ENCODE measurements around the gene KPTN.

The KPTN gene

GRCh38 chr19:47481460-47482052 is 2.5 kb downstream of the KPTN start:
- in situ Hi-C loops (cut with HindIII; ENCODE audit: low sequenced_read_pairs), result no loop called here
- no peak overlapping the region for H3K4me3 ChIP-seq (ENCODE audit: low read depth, low read length)
- no peak for DNase-seq (ENCODE audit: low read depth)
- TF ChIP-seq, protein P1, sequence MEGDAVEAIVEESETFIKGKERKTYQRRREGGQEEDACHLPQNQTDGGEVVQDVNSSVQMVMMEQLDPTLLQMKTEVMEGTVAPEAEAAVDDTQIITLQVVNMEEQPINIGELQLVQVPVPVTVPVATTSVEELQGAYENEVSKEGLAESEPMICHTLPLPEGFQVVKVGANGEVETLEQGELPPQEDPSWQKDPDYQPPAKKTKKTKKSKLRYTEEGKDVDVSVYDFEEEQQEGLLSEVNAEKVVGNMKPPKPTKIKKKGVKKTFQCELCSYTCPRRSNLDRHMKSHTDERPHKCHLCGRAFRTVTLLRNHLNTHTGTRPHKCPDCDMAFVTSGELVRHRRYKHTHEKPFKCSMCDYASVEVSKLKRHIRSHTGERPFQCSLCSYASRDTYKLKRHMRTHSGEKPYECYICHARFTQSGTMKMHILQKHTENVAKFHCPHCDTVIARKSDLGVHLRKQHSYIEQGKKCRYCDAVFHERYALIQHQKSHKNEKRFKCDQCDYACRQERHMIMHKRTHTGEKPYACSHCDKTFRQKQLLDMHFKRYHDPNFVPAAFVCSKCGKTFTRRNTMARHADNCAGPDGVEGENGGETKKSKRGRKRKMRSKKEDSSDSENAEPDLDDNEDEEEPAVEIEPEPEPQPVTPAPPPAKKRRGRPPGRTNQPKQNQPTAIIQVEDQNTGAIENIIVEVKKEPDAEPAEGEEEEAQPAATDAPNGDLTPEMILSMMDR (IDR thresholded peaks at IDR 0.05; ENCODE audit: low read depth, low read length, missing control alignments), result no peak

- TF ChIP-seq, protein P1 (IDR thresholded peaks at IDR 0.05; ENCODE audit: low read depth, low read length, missing control alignments), result no peak
Observed at GRCh38 chr19:47480658-47481057, 3.4 kb downstream of the KPTN start.

GRCh38 chr19:47479701-47480503 is 4.1 kb downstream of the KPTN start:
- H3K4me3 ChIP-seq (ENCODE audit: low read depth, low read length), result no peak overlapping the region
- in situ Hi-C loops (cut with HindIII; ENCODE audit: low sequenced_read_pairs), result no loop called here
- TF ChIP-seq, protein P1 (IDR thresholded peaks at IDR 0.05; ENCODE audit: low read depth, low read length, missing control alignments), result no peak
- DNase-seq (ENCODE audit: low read depth), result no peak

More at GRCh38 chr19:47480658-47481057, 3.4 kb downstream of the KPTN start:
- no peak for DNase-seq (ENCODE audit: low read depth)
- in situ Hi-C loops (cut with HindIII; ENCODE audit: low sequenced_read_pairs), result no loop called here
- H3K4me3 ChIP-seq (ENCODE audit: low read depth, low read length), result no peak overlapping the region

GRCh38 chr19:47476438-47476972 is 7.5 kb downstream of the KPTN start:
- in situ Hi-C loops (cut with HindIII; ENCODE audit: low sequenced_read_pairs), result no loop called here
- TF ChIP-seq, protein P1 (IDR thresholded peaks at IDR 0.05; ENCODE audit: low read depth, low read length, missing control alignments), result no peak

DNA sequence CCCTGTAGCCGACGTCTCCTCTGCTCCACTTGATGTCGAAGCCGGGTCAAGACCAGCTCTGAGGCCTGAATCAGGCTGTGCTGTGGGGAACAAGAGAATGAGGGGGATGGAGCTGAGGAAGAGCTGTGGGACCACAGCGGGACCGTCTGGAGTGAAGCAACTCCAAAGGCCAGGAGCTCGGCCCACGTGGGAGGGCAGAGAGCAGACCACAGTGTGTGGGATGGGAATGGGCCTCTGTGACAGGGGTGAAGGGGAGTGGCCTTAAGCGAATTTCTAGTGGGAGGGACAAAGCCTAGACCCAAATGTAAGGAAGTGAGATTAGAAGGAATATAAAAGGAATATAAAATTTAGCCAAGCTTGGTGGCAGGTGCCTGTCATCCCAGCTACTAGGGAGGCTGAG is 8.6 kb downstream of the KPTN start:
- TF ChIP-seq, protein P1 (IDR thresholded peaks at IDR 0.05; ENCODE audit: low read depth, low read length, missing control alignments), result no peak
- H3K4me3 ChIP-seq (ENCODE audit: low read depth, low read length), result no peak overlapping the region
- DNase-seq (ENCODE audit: low read depth), result no peak
- in situ Hi-C loops (cut with HindIII; ENCODE audit: low sequenced_read_pairs), result no loop called here

More at GRCh38 chr19:47476438-47476972, 7.5 kb downstream of the KPTN start:
- no peak for DNase-seq (ENCODE audit: low read depth)
- H3K4me3 ChIP-seq (ENCODE audit: low read depth, low read length), result no peak overlapping the region

GRCh38 chr19:47473336-47473735 is 10.7 kb downstream of the KPTN start:
- TF ChIP-seq, protein P1 (IDR thresholded peaks at IDR 0.05; ENCODE audit: low read depth, low read length, missing control alignments), result no peak
- DNase-seq (ENCODE audit: low read depth), result no peak
- no peak overlapping the region for H3K4me3 ChIP-seq (ENCODE audit: low read depth, low read length)
- in situ Hi-C loops (cut with HindIII; ENCODE audit: low sequenced_read_pairs), result no loop called here

Data from astrocyte of the cerebellum (primary cell).